Epithelial cell of esophagus (primary cell): ENCODE results near the gene HMSD.

Experiments used
- DNase-seq: peaks from one replicate; pipeline ENCODE4 v3.0.0; 2010; ENCODE audit warnings: low read depth
- H3K4me3 ChIP-seq: 2 replicates; pipeline ENCODE4 v1.5.1; 2011; ENCODE audit warnings: mild to moderate bottlenecking, low read length, control low read depth
- TF ChIP-seq, protein P1 (sequence below): IDR thresholded peaks from 2 replicates; pipeline ENCODE4 v1.5.1; 2011; ENCODE audit warnings: low read depth, mild to moderate bottlenecking, low read length, control low read depth, inconsistent platforms; ENCODE audit not compliant: insufficient read depth; ENCODE audit errors: missing control alignments

The HMSD gene, protein sequence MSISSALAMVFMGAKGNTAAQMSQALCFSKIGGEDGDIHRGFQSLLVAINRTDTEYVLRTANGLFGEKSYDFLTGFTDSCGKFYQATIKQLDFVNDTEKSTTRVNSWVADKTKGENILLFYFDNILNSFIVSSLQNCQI

GRCh38 chr18:63949068-63949737, at the start of gene HMSD:
Gene HMSD, plus strand, starts transcription at chr18:63949301. Its CDS starts 4,155 bp downstream, at chr18:63953456.
- TF ChIP-seq, protein P1, sequence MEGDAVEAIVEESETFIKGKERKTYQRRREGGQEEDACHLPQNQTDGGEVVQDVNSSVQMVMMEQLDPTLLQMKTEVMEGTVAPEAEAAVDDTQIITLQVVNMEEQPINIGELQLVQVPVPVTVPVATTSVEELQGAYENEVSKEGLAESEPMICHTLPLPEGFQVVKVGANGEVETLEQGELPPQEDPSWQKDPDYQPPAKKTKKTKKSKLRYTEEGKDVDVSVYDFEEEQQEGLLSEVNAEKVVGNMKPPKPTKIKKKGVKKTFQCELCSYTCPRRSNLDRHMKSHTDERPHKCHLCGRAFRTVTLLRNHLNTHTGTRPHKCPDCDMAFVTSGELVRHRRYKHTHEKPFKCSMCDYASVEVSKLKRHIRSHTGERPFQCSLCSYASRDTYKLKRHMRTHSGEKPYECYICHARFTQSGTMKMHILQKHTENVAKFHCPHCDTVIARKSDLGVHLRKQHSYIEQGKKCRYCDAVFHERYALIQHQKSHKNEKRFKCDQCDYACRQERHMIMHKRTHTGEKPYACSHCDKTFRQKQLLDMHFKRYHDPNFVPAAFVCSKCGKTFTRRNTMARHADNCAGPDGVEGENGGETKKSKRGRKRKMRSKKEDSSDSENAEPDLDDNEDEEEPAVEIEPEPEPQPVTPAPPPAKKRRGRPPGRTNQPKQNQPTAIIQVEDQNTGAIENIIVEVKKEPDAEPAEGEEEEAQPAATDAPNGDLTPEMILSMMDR = peak; percentile 41
- H3K4me3 ChIP-seq = peak within 1 kb of the TSS; percentile 44
- DNase-seq = peak; percentile 72

DNA sequence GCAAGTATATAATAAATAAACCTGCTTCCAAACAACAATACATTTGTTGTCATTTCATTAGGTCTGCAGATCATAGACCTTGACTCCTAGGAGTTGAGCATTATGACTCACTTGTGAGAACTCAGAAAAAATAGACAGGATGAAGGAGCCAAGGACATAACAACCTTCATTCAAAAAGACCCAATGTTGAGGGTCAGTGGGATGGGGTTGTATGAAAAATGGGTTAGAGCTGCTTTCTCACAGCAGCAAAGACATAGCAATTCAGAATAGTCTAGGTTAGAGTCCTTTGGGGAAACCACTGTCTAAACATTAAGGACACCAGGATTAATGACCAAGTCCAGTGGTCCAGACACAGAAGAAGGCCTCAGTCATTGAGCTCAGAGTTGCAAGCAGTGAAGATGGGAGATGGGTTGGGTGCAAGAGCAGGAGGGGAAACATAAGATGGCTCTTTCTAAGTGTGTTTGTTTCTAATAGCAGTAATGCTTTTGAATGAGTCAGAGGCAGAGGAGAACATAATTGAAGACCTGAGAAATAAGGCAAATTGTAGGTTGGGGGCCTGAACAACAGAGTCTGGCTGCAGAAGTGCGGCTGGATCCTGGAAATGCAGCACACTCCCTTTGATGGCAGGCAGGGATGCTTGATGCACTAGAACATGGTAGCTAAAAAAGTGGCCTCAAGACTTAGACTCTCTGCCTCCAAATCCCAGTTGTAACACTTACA, 45.1 kb upstream of the HMSD start:
- no peak overlapping the region for H3K4me3 ChIP-seq
- TF ChIP-seq, protein P1 = no peak
- peak; percentile 78 for DNase-seq

GRCh38 chr18:63904694-63905093, 44.4 kb upstream of the HMSD start:
- DNase-seq = peak; percentile 51
- TF ChIP-seq, protein P1 = no peak
- no peak overlapping the region for H3K4me3 ChIP-seq

- DNase-seq = peak; percentile 70
- TF ChIP-seq, protein P1 = no peak
- no peak overlapping the region for H3K4me3 ChIP-seq
These were observed 43.7 kb upstream of the HMSD start for GRCh38 chr18:63905361-63905760.

DNA sequence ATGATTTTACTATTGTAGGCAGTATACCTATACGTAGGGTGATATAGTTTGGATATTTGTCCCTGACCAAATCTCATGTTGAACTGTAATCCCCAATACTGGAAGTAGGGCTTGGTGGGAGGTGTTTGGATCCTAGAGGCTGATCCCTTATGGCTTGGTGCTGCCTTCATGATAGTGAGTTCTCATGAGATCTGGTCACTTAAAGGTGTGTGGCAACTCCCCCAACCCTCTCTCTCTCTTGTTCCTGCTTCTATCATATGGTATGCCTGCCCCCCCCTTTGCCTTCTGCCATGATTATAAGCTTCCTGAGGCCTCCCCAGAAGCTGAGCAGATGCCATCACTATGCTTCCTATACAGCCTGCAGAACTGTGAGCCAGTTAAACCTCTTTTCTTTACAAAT, 43.0 kb upstream of the HMSD start:
- no peak overlapping the region for H3K4me3 ChIP-seq
- TF ChIP-seq, protein P1 = no peak
- DNase-seq = peak; percentile 57

DNA sequence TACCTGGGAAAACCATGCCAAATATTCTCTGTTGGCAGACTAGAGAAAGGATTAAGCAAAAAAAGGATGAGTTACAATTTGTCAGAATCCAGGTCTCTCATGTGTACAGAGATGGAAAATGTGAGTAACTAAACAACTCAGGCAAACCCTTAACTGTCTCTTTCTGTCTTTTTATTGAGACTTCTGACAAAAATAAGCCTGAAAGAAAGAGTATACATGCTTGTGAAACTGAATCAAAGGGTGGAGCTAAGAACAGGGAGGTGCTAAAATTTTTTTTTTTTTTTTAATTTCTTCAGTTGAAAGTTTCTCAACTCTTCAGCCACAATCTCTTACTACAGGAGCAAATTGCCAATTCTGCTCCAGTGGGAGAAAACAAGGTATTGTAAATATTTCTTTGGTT, 41.4 kb upstream of the HMSD start, which contains the start of gene SERPINB10:
Gene SERPINB10 (plus strand): TSS at position 295 of the 400 bp plus-strand sequence. CDS start 7,553 bp downstream, outside the sequence.
- TF ChIP-seq, protein P1 = no peak
- H3K4me3 ChIP-seq = no peak within 1 kb of the TSS
- peak; percentile 49 for DNase-seq
